GM04503 (cell line): Measurements from ENCODE around the gene FAM171A1.
"Not testable (repeated sequence)": the region's sequence is repeated elsewhere in the genome, so short reads cannot be mapped to it uniquely, and the experiment has no call there.

Experiments used
- DNase-seq: peaks from one replicate; pipeline ENCODE4 v3.0.0-alpha.2; 2012; ENCODE audit warnings: low read depth

Gene FAM171A1

DNA sequence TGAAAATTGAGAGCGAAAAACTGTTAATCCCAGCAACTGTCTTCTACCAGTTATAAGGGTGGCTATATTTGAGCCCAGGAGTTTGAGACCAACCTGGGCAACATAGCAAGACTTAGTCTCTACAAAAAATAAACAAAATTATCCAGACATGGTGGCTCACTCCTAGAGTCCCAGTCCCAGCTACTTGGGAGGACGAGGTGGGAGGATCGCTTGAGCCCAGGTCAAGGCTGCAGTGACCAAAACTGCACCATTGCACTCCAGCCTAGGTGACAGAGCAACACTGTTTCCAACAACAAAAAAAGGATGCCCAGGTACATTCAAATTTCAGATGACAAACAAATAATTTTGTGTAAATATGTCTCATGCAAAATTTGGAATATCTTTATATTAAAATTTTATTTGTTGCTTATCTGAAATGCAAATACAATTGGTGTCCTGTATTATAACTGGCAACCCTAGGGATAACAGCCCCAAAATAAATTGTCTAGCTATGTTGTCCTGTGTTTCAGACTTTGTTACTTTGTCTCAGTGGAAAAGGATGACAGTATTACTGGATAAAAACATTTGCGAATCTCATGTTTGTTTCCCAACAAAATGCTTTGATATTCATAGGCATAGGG, 26.7 kb downstream of the FAM171A1 start:
- no peak for DNase-seq

DNA sequence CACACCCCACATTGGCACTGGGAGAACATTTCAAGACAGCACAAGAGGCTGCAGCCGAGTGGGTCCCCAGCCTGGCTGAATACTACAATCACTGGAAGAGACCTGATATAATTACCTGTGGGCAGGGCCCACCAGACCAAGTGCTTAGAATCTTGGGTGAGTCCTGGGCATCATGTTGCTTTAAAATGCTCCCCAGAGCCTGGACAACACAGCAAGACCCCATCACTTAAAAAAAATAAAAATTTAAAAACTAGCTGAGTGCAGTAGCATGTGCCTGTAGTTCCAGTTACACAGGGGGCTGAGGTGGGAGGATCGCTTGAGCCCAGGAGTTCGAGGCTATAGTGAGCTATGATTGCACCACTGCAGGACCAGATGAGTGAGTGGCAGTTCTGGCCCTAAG, 28.1 kb downstream of the FAM171A1 start:
- no peak for DNase-seq

DNA sequence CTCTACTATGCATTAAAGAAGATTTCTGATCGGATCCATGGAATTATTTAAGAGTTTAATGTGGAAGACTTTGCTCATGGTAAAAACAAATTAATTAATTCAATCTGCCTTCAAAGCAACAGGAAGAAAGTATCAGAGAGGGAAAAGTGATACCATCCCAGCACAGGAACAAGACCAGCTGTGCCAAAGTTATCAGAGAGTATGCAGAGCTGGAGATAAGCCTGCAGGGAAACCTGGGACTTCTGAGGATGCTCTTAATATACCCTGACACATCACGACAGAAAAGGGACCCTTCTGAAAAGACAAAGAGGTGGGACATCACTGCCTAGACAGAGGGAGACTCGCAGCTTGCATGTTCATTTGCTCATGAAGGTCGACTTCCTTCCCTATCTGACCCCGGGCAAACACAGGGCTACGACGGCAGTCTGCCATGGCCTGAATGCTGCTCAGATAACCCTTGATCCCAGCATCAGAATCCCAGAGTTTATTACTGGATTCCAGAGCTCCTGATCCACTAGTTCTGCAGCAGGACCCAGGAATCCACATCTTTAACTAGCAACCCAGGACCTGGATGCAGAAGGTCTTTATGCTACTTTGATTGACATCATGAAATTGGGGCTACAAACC, 29.5 kb downstream of the FAM171A1 start:
- no peak for DNase-seq

DNA sequence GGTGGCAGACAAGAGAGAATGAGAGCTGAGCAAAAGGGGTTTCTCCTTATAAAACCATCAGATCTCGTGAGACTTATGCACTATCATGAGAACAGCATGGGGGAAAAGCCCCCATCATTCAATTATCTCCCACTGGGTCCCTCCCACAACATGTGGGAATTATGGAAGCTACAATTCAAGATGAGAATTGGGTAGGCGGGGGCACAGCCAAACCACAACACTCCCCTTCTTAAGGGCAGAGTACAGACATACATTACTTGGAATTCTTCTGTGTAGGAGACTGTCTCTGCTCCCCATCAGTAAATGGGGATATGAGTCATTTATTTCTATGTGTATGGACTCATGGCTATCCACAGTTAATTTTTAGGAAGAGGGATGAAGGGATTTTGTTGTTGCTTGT, 31.2 kb downstream of the FAM171A1 start:
- DNase-seq: no peak

DNA sequence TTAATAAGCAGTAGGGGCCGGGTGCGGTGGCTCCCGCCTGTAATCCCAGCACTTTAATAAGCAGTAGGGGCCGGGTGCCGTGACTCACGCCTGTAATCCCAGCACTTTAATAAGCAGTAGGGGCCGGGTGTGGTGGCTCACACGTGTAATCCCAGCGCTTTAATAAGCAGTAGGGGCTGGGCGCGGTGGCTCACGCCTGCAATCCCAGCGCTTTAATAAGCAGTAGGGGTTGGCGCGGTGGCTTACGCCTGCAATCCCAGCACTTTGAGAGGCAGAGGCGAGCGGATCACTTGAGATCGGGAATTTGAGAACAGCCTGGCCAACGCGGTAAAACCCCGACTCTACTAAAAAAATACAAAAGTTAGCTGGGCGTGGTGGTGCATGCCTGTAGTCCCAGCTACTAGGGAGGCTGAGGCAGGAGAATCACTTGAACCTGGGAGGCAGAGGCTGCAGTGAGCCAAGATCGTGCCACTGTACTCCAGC, 33.6 kb downstream of the FAM171A1 start:
- not testable (repeated sequence) for DNase-seq

DNA sequence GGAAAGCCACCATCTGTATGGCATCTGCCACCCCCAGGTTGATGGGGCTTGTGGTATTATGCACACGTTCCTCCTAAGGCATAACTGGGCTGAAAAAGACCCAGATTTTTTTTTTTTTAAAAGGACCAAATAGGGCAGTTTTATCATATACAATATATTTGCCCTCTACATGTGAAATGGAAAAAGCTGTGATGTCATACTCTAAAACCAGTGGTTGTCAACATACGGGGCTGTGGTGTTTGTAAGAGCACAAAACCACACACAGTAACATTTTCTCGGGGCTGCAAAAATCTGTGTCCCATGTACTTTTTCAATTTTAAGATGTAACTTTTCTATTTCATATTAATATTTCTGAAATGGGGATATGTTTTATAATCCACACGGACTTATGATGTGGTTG, 34.9 kb downstream of the FAM171A1 start:
- DNase-seq: no peak

DNA sequence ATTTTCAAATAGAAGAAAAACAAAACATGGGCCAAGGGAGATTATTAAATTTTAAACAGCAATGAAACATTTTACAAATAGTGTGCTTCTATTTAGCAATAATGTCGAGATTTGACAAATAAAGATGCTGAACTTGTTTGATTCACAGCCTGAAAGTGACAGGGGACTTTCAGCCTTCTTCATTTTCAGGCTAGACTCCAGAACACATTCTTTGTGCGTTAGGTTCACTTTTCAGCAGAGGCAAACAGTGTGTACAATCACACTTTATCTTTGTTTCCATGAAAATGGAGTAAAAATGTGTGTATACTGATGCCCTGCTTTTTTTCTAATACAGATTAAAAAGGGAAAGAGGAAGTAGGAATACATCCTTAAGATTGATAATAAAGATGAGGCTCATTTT, 35.6 kb downstream of the FAM171A1 start:
- DNase-seq: no peak

DNA sequence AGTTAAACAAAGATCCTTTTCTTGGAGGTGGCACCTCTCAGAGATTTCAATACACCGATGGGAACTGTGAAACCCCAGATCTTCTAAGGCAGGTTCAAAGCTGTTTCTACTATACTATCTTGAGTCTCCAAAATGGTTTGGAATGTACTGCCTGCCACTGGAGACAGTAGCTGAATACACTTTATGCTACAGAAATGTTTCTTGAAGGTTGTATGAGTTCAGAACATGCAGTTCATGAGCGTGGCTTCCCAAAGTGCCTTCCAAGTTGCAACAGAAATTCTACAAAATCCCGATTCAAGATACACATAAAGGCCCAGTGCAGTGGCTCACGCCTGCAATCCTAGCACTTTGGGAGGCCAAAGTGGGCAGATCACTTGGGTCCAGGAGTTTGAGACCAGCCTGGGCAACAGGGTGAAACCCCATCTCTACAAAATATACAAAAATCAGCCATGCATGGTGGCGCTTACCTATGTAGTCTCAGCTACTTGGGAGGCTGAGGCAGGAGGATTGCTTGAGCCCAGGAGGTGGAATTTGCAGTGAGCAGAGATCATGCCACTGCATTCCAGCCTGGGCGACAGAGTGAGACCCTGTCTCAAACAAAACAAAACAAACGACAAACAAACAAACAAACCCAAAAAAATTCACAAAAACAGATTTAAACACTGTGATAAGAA, 36.3 kb downstream of the FAM171A1 start:
- DNase-seq: no peak

DNA sequence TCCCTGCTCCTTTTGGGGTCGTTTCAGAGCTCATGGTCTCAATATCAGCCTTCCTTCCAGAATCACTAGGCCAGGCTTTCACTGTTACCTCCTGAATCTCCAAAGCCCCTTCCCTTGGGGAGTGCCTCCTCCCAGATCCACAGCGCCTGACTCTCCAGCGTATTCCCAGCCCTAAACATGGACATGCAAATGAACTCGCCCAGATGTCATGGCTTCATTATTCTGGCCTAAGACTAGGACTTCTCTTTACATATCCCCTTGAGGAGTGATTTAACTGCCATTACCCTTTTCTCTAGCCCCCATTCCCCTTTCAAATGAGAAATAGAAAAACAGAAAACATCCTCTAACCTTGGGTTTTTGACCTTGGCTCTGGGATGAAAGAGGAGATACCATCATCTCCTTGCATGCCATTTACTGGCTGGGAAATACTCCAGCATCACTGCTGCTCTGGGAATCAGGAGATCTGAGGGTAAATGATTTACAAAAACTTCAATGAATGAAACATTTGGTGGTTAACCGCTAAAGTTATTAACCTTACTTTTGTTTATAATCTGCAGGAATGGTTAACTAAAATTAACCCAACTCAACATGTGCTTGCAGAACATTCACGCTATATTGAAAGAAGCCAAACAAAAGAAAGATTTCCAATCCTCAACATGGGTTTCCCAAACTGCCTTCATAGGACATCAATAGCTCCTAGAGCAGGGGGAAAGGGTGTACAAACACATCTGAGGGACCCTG, 37.0 kb downstream of the FAM171A1 start:
- no peak for DNase-seq

DNA sequence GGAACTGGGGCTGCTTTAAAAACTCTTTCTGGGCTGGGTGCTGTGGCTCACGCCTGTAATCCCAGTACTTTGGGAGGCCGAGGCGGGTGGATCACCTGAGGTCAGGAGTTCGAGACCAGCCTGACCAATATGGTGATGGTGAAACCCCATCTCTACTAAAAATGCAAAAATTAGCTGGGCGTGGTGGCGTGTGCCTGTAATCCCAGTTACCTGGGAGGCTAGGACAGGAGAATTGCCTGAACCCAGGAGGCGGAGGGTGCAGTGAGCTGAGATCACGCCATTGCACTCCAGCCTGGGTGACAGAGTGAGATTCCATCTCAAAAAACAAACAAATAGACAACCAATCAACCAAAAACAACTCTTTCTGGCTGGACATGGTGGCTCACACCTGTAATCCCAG, 37.9 kb downstream of the FAM171A1 start:
- DNase-seq: not testable (repeated sequence)

DNA sequence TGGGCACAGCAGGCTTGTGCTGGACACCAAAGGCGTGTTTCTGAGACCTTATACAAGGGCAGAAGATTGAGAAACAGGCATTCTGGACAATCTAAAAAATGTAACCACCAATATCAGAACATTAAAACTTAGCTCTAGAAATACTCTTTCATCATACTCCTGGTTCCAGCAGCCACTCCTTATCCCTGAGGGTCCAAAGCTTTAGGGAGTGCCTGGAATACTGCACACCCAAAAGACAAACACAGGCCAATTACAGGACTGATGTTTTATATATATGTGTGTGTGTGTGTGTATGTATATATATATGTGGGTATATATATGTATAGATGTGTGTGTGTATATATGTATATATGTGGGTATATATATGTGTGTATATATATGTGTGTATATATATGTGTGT, 39.6 kb downstream of the FAM171A1 start:
- no peak for DNase-seq

DNA sequence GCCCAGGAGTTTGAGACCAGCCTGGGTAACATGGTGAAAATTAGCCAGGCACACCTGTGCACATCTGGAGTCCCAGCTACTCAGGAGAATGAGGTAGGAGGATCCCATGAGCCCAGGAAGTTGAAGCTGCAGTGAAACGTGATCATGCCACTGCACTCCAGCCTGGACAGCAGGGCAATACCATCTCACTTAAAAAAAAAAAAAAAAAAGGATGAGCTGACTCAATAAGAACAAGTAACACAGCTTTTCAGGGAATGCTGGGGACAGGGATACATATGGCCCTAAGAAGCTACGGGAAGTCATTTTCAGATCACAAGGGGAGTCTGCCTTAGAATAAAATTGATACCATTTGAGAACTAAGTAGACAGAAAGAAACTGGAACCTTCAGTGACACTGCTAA, 41.7 kb downstream of the FAM171A1 start:
- no peak for DNase-seq

DNA sequence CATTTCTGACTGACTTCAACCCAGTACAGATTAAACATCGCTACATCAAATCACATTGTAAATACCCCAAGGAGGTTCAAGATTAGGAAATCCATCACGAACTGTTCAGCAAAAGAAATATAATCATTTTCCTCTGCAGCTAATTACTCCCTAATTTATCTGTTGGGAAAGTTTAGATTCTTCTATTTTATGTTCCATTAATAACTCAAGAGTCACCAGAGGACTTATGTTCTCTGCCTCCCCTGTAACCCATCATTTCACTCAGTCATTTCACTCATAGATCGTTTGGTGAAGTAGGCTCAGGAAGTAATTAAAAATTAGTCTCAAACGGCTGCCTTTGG, 45.2 kb downstream of the FAM171A1 start:
- no peak for DNase-seq

DNA sequence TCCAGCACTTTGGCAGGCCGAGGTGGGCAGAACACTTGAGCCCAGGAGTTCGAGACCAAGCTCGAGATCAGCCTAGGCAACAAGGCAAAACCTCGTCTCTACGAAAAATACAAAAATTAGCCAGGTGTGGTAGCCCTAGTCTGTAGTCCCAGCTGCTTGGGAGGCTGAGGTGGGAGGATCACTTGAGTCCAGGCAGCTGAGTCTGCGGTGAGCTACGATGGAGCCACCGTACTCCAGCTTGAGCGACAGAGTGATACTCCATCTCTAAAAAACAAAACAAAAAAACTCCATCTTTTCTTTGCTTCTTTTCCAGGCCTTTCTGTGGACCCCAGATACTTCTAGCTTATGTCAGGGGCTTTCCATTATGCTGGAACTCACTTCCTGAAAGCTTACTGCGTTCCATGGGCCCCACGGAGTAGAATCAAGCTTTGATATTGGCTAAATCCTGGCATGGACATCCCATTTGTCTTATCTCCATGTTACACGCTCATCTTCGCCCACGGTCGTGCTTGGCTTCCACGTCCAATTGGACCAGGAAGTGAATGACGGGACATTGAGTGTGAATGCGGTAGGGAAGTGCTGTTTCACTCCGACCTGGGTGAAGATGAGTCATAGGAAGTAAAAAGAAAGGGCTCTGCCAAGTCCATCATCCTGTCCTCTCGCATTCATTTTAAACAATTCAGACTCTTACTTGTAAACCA, 45.7 kb downstream of the FAM171A1 start:
- DNase-seq: no peak

DNA sequence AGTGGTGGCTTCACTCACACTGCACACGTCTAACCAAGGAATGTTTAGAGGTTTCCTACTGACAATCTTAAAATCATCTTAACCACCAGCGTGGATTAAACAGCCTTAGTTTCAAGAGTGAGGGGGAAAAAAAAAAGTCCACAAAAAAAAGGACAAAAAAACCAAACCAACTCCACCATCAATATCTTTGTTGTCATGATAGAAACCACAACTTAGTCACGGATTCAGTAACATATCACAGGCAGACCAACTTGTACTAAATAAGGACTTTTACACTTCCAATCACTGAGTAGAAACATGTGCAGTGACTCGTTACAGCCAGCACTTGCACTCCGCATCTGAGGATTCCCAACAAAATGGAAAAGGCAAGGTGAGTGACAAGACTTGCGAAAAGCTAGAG, 46.5 kb downstream of the FAM171A1 start:
- no peak for DNase-seq

DNA sequence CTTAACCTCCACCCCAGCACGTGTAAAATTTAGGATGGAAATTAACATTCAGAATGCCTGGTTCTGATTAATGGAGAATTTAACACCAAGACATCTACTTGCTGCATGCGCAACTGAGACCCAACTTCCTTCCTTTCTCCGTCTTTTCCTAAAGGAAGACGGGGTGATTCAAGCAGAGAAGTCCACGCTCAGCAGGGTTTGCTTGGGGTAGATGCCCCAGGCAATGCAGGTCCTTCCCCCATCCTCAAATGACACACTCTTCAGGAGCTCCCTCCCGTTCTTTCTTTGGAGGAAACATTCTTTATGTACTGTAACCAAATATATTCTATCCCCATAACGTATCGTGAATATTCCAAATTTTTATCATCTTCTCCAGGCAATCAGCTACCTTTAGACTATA, 47.0 kb downstream of the FAM171A1 start:
- no peak for DNase-seq

DNA sequence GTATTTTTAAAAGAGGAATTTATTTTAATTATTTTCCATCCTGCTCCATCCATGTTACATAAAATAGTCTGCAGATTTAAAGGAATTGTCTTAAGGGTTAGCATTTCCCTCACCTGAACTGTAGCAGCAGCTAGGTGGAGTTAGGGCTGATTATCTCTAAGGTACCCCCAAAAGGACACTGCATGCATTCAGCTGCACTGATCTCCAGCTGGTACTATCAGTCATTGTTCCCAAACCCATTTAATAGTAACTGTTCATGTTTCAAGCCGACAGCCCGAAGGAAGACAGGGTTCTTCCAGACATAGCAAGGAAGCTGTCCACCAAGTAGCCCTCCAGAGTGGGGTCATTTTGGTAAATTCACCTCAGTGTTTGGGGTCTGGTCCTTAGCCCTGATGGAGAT, 48.7 kb downstream of the FAM171A1 start:
- DNase-seq: no peak

DNA sequence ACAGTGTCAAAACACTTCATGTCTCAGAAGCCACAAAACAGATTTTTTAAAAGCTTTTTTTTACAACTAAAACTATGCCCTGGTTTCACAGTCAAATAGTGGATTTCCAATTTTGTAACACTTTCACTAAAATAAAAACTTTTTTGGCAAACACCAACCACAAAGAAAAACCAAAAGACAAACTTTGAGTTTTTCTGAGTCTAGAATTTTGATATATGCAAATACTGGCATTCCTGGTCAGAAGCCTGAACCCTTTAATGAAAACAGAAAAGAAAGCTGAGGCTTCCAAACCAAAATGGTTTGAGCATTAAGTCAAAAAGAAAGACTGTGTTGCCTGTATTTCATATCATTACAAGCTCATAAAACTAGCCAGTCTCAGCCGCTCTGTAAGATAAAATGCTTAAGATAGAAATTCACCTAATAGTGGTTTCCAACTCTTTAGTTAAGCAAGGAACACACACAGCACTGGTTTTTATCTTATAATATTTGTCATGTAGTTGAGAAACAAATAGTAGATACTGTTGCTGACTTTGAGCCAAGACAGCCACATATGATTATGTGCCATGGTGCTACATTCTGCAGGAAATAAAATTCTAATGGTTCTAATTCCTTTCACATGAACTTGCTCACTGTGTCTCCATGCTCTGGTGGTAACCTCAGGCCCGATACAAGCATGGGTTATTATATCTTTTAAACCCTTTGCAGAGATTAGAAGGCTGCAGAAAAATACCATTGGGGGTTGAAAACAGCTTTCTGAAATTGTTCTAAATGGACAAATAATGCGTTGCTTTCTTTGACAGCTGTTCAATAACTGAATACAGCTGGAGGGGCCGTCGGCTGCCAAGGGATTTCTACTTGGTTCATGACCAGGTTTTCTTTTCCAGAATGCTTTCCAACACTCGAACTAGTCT, 49.4 kb downstream of the FAM171A1 start:
- no peak for DNase-seq

DNA sequence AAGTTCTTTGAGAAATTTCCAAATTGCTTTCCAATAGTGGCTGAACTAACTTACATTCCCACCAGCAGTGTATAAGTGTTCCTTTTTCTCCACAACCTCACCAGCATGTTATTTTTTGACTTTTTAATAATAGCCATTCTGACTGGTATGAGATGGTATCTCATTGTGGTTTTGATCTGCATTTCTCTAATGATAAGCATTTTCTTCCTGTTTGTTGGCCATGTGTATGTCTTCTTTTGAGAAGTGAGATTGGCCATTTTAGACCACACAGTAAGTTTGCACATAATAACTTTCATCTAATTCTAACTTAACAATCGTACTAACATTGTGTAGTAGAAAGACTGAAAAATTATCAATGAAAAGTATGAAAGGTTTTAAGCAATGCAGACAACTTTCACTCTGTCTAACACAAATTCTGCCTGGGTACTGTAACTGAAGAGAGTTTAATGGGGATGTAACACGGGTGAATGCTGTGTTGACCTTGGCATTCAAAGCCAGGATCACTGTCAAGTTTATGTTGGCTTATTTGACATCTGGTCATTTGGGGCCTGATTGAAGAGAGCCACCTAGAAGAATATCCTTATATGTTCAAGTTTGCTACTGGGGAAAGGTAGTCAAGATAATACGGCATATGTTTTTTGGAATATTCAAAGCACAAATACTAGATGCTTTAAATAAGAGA, 50.4 kb downstream of the FAM171A1 start:
- DNase-seq: no peak

DNA sequence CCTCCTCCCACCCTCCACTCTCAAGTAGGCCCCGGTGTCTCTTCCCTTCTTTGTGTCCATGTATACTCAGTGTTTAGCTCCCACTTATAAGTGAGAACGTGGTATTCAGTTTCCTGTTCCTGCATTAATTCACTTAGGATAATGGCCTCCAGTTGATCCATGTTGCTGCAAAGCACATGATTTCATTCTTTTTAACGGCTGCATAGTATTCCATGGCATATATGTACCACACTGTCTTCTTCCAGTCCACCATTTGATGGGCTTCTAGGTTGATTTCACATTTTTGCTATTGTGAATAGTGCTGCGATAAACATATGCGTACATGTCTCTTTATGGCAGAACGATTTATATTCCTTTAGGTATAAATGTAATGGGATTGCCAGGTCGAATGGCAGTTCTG, 51.0 kb downstream of the FAM171A1 start:
- DNase-seq: no peak
